Hepatocyte (in vitro differentiated cells): ENCODE results near the gene ATP5PB. TPM values are rescaled to one million over a fixed set of nuclear protein-coding genes. Genes with fewer than 3 reads are reported as not detected.

Source experiments
- DNase-seq: peaks from one replicate; pipeline ENCODE4 v3.0.0-alpha.2; 2016; ENCODE audit warnings: low spot score
- H2AFZ ChIP-seq: fragments of 200-600 bp; sonication (generic); 2 replicates; pipeline ENCODE4 v1.6.0; 2016; ENCODE audit warnings: antibody characterized with exemption, mild to moderate bottlenecking
- H3K27ac ChIP-seq: fragments of 200-600 bp; sonication (generic); 2 replicates; pipeline ENCODE4 v1.5.1; 2016; ENCODE audit warnings: mild to moderate bottlenecking
- H3K27me3 ChIP-seq: fragments of 200-600 bp; sonication (generic); 2 replicates; pipeline ENCODE4 v1.6.1; 2016
- H3K36me3 ChIP-seq: fragments of 200-600 bp; sonication (generic); replicated peaks from 2 replicates; pipeline ENCODE4 v1.5.1; 2016; ENCODE audit warnings: low read depth; ENCODE audit not compliant: insufficient read depth
- H3K4me1 ChIP-seq: fragments of 200-600 bp; sonication (generic); 2 replicates; pipeline ENCODE4 v1.5.1; 2016; ENCODE audit warnings: mild to moderate bottlenecking, moderate library complexity; ENCODE audit not compliant: insufficient read depth
- H3K4me2 ChIP-seq: fragments of 200-600 bp; sonication (generic); 2 replicates; pipeline ENCODE4 v1.6.0; 2016
- H3K4me3 ChIP-seq: fragments of 200-600 bp; sonication (generic); 2 replicates; pipeline ENCODE4 v1.5.1; 2016; ENCODE audit warnings: mild to moderate bottlenecking
- H3K79me2 ChIP-seq: fragments of 200-600 bp; sonication (generic); 2 replicates; pipeline ENCODE4 v1.6.0; 2017; ENCODE audit warnings: mild to moderate bottlenecking
- H3K9me2 ChIP-seq: fragments of 200-600 bp; sonication (generic); replicated peaks from 2 replicates; pipeline ENCODE4 v1.6.0; 2017; ENCODE audit warnings: mild to moderate bottlenecking; ENCODE audit not compliant: insufficient read depth
- H3K9me3 ChIP-seq: fragments of 200-600 bp; sonication (generic); 2 replicates; pipeline ENCODE4 v1.5.1; 2016; ENCODE audit warnings: low read depth, mild to moderate bottlenecking
- H4K20me1 ChIP-seq: fragments of 200-600 bp; sonication (generic); 2 replicates; pipeline ENCODE4 v1.6.0; 2016; ENCODE audit warnings: mild to moderate bottlenecking; ENCODE audit not compliant: insufficient read depth, poor library complexity, severe bottlenecking
- CTCF ChIP-seq: fragments of 200-600 bp; sonication (generic); IDR thresholded peaks from 2 replicates; pipeline ENCODE4 v1.5.1; 2016; ENCODE audit warnings: antibody characterized with exemption, mild to moderate bottlenecking; ENCODE audit not compliant: poor library complexity
- EZH2 ChIP-seq: fragments of 200-600 bp; sonication (generic); IDR thresholded peaks from 2 replicates; pipeline ENCODE4 v1.6.1; 2016; ENCODE audit warnings: antibody characterized with exemption, mild to moderate bottlenecking, borderline replicate concordance
- EZH2phosphoT487 ChIP-seq: fragments of 200-600 bp; sonication (generic); IDR thresholded peaks from one replicate; pipeline ENCODE4 v1.6.1; 2018; ENCODE audit warnings: antibody characterized with exemption, mild to moderate bottlenecking, low read depth, moderate library complexity; ENCODE audit not compliant: unreplicated experiment, severe bottlenecking
- WGBS: methylation state at CpG from one replicate; pipeline ENCODE4 v1.1.6; 2016; ENCODE audit warnings: low lambda C conversion rate; ENCODE audit errors: missing lambda C conversion rate; 5-methylcytosine and 5-hydroxymethylcytosine counted together
- polyA plus RNA-seq: library from polyadenylated mRNA; unstranded; fragments of >200 nt; fragmentation: Nextera tagmentation; extraction: Ambion mirVana; gene quantifications from 2 replicates; pipeline ENCODE4 v1.2.1, GENCODE V29; 2016
- total RNA-seq: library from RNA; depleted of rRNA; stranded (reverse); fragments of >200 nt; gene quantifications from 2 replicates; pipeline ENCODE4 v1.2.3, GENCODE V29; 2014

ATP5PB gene
- total and polyA plus RNA-seq, 2 experiments from 2014 or later: 309 to 320 TPM

- no peaks in the 10 kb centered on the region for H3K79me2 ChIP-seq
- 79% methylated on average over 6 of the region's 6 CpGs for WGBS
- no peak overlapping the region for H2AFZ ChIP-seq
- H3K27ac ChIP-seq: no peak overlapping the region
- peaks cover 17% of the 10 kb centered on the region for H3K4me1 ChIP-seq
- H3K27me3 ChIP-seq: no peaks in the 10 kb centered on the region
- H3K9me2 ChIP-seq: no peaks in the 10 kb centered on the region
- H3K9me3 ChIP-seq: no peaks in the 10 kb centered on the region
- no peaks in the 10 kb centered on the region for H4K20me1 ChIP-seq
- no peak overlapping the region for H3K4me2 ChIP-seq
- TF ChIP-seq EZH2phosphoT487: no peak
- TF ChIP-seq EZH2: no peak
- no peak for TF ChIP-seq CTCF
- H3K4me3 ChIP-seq: no peak overlapping the region
- no peaks in the 10 kb centered on the region for H3K36me3 ChIP-seq
- DNase-seq: no peak
These were observed 54.8 kb downstream of the ATP5PB start for GRCh38 chr1:111504097-111504496.

DNA sequence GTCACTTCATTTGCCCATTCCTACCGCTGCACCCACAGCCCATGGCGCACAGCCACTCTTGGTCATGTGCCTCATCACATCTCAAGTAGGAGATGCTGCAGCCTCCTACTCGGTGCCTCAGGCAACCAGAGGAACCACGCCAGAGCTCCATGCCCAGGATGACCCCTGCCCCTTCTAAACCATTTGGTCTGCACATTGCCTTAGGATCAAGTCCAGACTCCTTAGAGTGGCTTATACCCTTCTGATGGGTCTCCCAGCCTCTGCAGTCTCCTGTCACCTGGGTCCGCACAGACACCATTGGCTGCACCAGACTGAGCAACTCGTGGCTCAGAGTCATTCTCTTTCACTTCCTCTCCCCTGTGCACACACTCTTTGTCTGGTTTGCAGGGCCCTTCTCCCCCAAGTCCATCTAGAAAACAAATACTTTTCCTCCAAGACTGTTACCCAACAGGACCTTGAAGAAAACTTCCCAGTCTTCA lies 56.4 kb downstream of the ATP5PB start:
- Histone ChIP-seq H2AFZ (no peak overlapping the region), H3K27ac (no peak overlapping the region), H3K9me3 (no peaks in the 10 kb centered on the region), H3K4me3 (no peak overlapping the region), H3K79me2 (no peaks in the 10 kb centered on the region), H3K4me2 (no peak overlapping the region), H3K27me3 (no peaks in the 10 kb centered on the region), H3K9me2 (no peaks in the 10 kb centered on the region), H3K4me1 (peaks cover 17% of the 10 kb centered on the region), H3K36me3 (no peaks in the 10 kb centered on the region), H4K20me1 (no peaks in the 10 kb centered on the region)
- no peak for TF ChIP-seq EZH2
- TF ChIP-seq CTCF: no peak
- no peak for TF ChIP-seq EZH2phosphoT487
- peak; percentile 2 for DNase-seq
- 87% methylated on average over 6 of the region's 6 CpGs for whole genome bisulfite sequencing

- Histone ChIP-seq H3K4me1 (peaks cover 17% of the 10 kb centered on the region), H3K27ac (no peak overlapping the region), H2AFZ (no peak overlapping the region), H3K36me3 (no peaks in the 10 kb centered on the region), H3K79me2 (no peaks in the 10 kb centered on the region), H3K27me3 (no peaks in the 10 kb centered on the region), H3K4me3 (no peak overlapping the region), H4K20me1 (no peaks in the 10 kb centered on the region), H3K4me2 (no peak overlapping the region), H3K9me3 (no peaks in the 10 kb centered on the region), H3K9me2 (no peaks in the 10 kb centered on the region)
- DNase-seq: no peak
- no peak for TF ChIP-seq CTCF
- TF ChIP-seq EZH2phosphoT487: no peak
- TF ChIP-seq EZH2: no peak
- 50% methylated on average over 2 of the region's 2 CpGs for WGBS
These were observed 57.3 kb downstream of the ATP5PB start for GRCh38 chr1:111506561-111506960.
